Measurements from ENCODE around the gene PDSS2.

- TF ChIP-seq CTCF (IDR thresholded peaks at IDR 0.05; ENCODE audit: low read depth, low read length) = no peak
- TF ChIP-seq POLR2A (IDR thresholded peaks at IDR 0.05; ENCODE audit: extremely low read depth, insufficient read length) = no peak
Measured at GRCh38 chr6:107340881-107341280, 118.5 kb downstream of the PDSS2 start.
